ENCODE results near the gene DDX50.
"Not testable (repeated sequence)": the region's sequence is repeated elsewhere in the genome, so short reads cannot be mapped to it uniquely, and the experiment has no call there.

The DDX50 gene

GRCh38 chr10:68975936-68976473, 74.9 kb downstream of the DDX50 start:
- DNase-seq (ENCODE audit: low read depth, low spot score); H3K27ac ChIP-seq: not testable (repeated sequence)

GRCh38 chr10:68979738-68980137, 78.6 kb downstream of the DDX50 start:
- H3K27ac ChIP-seq; DNase-seq (ENCODE audit: low read depth, low spot score): not testable (repeated sequence)

GRCh38 chr10:68981074-68981473, 80.0 kb downstream of the DDX50 start:
- no peak for DNase-seq (ENCODE audit: low read depth, low spot score)
- H3K27ac ChIP-seq = no peak overlapping the region

DNA sequence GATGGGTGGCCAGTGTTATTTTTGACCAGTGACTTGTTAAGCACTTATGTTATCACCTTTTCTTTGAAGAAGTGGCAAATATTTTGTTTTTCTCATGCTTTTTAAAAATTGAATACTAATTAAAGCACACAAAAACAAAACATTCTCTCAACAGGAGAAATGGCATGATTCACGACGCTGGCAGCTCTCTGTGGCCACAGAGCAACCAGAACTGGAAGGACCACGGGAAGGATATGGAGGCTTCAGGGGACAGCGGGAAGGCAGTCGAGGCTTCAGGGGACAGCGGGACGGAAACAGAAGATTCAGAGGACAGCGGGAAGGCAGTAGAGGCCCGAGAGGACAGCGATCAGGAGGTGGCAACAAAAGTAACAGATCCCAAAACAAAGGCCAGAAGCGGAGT, 81.3 kb downstream of the DDX50 start:
- no peak overlapping the region for H3K27ac ChIP-seq
- DNase-seq (ENCODE audit: low read depth, low spot score) = no peak

- no peak for DNase-seq (ENCODE audit: low read depth, low spot score)
- H3K27ac ChIP-seq = peak overlapping the region; percentile 2
These were observed 86.5 kb downstream of the DDX50 start for GRCh38 chr10:68987611-68988010.

- H3K27ac ChIP-seq = peak within 1 kb of the TSS; percentile 69
- DNase-seq (ENCODE audit: low read depth, low spot score) = peak; percentile 95
These were observed 87.6 kb downstream of the DDX50 start, which contains the start of gene KIFBP for GRCh38 chr10:68988530-68989316. TSS of gene KIFBP (plus strand) at chr10:68988803. CDS start at chr10:68988833, 30 bp downstream.

DNA sequence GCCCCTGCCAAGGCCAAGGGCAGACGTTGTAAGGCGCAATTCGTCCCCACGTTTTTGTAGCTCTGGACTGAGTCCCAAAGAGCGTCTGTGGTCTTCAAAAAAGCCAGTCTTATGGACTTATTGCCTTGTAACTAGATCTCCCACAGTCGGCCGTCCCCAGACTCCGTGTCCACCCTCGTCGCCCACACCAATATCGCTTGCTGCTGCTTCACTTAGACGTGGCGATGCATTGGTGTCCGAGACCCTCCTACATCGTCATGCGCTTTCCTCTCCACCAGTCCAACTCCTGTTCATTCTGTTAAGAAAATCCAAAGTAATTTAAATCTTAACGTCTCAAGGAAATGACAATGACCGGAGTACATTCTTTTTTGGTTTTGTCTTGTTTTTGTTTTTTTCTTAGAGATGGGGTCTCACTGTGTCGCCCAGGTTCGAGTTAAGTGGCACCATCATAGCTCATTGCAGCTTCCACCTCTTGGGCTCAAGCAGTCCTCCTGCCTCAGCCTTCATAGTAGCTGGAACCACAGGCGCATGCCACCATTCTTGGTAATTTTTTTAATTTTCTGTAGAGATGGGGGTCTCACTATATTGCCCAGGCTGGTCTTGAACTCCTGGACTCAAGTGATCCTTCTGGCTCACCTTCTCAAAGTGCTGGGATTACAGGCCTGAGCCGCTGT, 88.3 kb downstream of the DDX50 start:
- peak overlapping the region; percentile 69 for H3K27ac ChIP-seq
- DNase-seq (ENCODE audit: low read depth, low spot score) = no peak

DNA sequence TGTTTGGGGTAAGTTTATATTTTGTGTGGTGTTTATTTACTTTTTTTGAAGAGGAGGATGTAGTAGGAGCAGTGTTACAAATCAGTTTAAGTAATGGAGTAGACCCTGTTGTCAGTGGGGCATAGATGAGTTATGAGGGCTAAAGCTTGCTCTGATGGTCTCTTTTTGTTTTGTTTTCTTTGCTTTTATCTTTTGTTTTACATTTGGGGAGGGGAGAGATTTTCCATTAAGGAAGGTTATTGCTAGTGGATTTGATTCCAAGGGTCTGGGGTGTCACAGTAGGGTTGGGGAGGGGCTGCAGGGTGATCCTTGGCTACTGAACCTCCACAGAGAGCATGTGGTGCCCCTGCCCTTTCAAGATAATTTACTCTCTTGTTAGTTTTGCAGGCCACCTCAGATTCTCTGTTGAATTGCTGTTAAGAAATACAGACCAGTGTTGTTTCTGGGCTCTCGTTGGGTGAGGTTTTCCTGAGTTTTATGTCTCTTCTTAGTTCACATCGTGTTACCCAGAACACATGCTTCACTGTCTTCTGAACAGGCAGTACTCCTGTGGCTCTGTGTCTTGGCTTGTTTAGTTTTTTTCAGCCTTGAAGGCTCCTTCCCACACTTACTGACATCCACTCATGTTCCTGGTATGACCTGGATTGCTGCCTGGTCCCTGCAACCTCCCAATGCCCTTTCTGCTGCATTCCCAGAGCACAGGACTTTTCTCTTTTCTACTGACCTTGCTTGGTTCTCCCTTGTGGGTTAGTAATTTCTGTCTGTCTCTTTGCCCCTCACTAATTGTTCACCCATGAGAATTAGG, 91.7 kb downstream of the DDX50 start:
- H3K27ac ChIP-seq = peak overlapping the region; percentile 39
- DNase-seq (ENCODE audit: low read depth, low spot score) = peak; percentile 31
